DMS79 treated with DMSO at 0.1 percent for 48 hours (cell line): Measurements from ENCODE around the gene OSM.
A peak's percentile ranks its signal among the peaks of the same experiment; 100 is the strongest.

Experiments
- DNase-seq: peaks from one replicate; lab custom pipeline; 2025; lab: John Stamatoyannopoulos, UW

Gene OSM

GRCh38 chr22:30297991-30298701 lies 31.5 kb upstream of the OSM start:
- DNase-seq: peak; percentile 79

- no peak for DNase-seq
These were observed 30.8 kb upstream of the OSM start for GRCh38 chr22:30297276-30297990.

- DNase-seq: no peak
These were observed 30.2 kb upstream of the OSM start for GRCh38 chr22:30296833-30297232.

GRCh38 chr22:30296324-30296723 lies 29.7 kb upstream of the OSM start:
- DNase-seq: no peak

GRCh38 chr22:30295576-30295975 lies 28.9 kb upstream of the OSM start:
- no peak for DNase-seq

- no peak for DNase-seq
These were observed 28.2 kb upstream of the OSM start for GRCh38 chr22:30294830-30295229.

- no peak for DNase-seq
These were observed 27.4 kb upstream of the OSM start for GRCh38 chr22:30294066-30294465.

- peak; percentile 44 for DNase-seq
These were observed 26.4 kb upstream of the OSM start for GRCh38 chr22:30293026-30293425.

- no peak for DNase-seq
These were observed 25.7 kb upstream of the OSM start for GRCh38 chr22:30292069-30292970.

GRCh38 chr22:30291058-30291892 lies 24.6 kb upstream of the OSM start:
- peak; percentile 30 for DNase-seq

- DNase-seq: peak; percentile 30
These were observed 23.8 kb upstream of the OSM start for GRCh38 chr22:30290342-30291057.

- no peak for DNase-seq
These were observed 23.3 kb upstream of the OSM start for GRCh38 chr22:30289980-30290313.

GRCh38 chr22:30289141-30289979 lies 22.7 kb upstream of the OSM start, which contains the start of gene CASTOR1:
TSS of gene CASTOR1 (minus strand) at chr22:30289505. CDS start at chr22:30289497, 8 bp downstream.
- DNase-seq: peak; percentile 71

- no peak for DNase-seq
These were observed 21.9 kb upstream of the OSM start for GRCh38 chr22:30288419-30289140.

GRCh38 chr22:30287648-30288418 lies 21.2 kb upstream of the OSM start:
- DNase-seq: peak; percentile 13

GRCh38 chr22:30286813-30287647 lies 20.4 kb upstream of the OSM start:
- peak; percentile 8 for DNase-seq

- DNase-seq: no peak
These were observed 19.7 kb upstream of the OSM start for GRCh38 chr22:30286331-30286730.

GRCh38 chr22:30285846-30286200 lies 19.2 kb upstream of the OSM start:
- DNase-seq: no peak
